Measurements from ENCODE around the gene LGALS14. TPM values are rescaled to one million over a fixed set of nuclear protein-coding genes. Genes with fewer than 3 reads are reported as not detected.

The LGALS14 gene
- total and polyA plus RNA-seq, 10 donors: not detected

DNA sequence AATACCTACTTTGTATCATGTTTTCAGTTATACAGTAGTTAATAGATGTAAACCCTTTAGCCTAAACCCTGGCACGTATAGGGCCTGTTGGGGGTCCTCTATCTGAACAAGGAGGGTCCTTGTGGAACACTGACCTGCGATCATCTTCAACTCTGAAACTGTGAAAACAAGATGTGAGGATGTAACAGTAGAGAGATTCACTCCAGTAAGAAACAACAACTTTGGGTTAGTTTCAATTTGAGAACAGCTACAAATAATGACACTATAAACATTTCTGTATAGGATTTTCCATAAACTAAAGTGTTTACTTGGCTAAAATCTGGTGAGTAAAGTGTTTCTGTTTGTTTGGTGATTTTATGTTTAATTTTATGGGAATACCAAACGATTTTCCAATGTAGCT lies 31.4 kb downstream of the LGALS14 start:
- intact Hi-C loops (cut with DNase I; ENCODE audit: low total_unique reads): no loop called here
- WGBS, 5 donors: 42 to 76% (median 49%) methylated on average over 3 of the region's 3 CpGs
- no peaks in the 10 kb centered on the region for H3K9me3 ChIP-seq
- no peaks in the 10 kb centered on the region for H3K36me3 ChIP-seq
- H3K4me1 ChIP-seq: no peaks in the 10 kb centered on the region
- no peak overlapping the region for H3K27ac ChIP-seq
- TF ChIP-seq POLR2A (IDR thresholded peaks at IDR 0.05): no peak
- TF ChIP-seq, protein P1, sequence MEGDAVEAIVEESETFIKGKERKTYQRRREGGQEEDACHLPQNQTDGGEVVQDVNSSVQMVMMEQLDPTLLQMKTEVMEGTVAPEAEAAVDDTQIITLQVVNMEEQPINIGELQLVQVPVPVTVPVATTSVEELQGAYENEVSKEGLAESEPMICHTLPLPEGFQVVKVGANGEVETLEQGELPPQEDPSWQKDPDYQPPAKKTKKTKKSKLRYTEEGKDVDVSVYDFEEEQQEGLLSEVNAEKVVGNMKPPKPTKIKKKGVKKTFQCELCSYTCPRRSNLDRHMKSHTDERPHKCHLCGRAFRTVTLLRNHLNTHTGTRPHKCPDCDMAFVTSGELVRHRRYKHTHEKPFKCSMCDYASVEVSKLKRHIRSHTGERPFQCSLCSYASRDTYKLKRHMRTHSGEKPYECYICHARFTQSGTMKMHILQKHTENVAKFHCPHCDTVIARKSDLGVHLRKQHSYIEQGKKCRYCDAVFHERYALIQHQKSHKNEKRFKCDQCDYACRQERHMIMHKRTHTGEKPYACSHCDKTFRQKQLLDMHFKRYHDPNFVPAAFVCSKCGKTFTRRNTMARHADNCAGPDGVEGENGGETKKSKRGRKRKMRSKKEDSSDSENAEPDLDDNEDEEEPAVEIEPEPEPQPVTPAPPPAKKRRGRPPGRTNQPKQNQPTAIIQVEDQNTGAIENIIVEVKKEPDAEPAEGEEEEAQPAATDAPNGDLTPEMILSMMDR (IDR thresholded peaks at IDR 0.05 in 8 of 11, conservative IDR thresholded peaks at IDR 0.05 in 3 of 11): no peak
- TF ChIP-seq POLR2AphosphoS5 (IDR thresholded peaks at IDR 0.05): no peak
- peaks cover 0 to 10% (median 0%) of the 10 kb centered on the region in 7 donors for H3K27me3 ChIP-seq (replicated peaks in 1 of 7)
- DNase-seq: no peak
- no peak overlapping the region for H3K4me3 ChIP-seq

DNA sequence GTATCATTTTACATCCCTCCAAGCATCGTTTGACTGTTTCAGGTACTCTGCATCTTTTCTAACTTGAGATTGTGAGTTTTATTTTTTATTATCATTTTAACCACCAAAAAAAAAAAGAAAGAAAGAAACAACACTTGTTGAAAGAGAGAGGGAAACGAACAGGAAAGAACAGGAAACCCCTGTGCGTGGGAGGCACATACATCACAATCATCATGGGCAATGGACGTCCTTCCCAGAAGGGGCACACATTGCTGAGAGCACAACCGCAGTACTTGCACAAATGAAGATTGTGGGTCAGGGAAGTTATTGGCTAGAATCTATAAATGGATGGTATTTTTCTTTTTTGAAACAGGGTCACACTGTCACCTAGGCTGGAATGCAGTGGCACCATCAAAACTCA lies 31.8 kb downstream of the LGALS14 start:
- no peak overlapping the region for H3K27ac ChIP-seq
- intact Hi-C loops (cut with DNase I; ENCODE audit: low total_unique reads): no loop called here
- no peak for DNase-seq
- H3K9me3 ChIP-seq: no peaks in the 10 kb centered on the region
- H3K36me3 ChIP-seq: no peaks in the 10 kb centered on the region
- no peak overlapping the region for H3K4me3 ChIP-seq
- H3K4me1 ChIP-seq: no peaks in the 10 kb centered on the region
- H3K27me3 ChIP-seq (replicated peaks in 1 of 7): peaks cover 0 to 9% (median 0%) of the 10 kb centered on the region in 7 donors
- TF ChIP-seq, protein P1 (IDR thresholded peaks at IDR 0.05 in 8 of 11, conservative IDR thresholded peaks at IDR 0.05 in 3 of 11): no peak
- no peak for TF ChIP-seq POLR2AphosphoS5 (IDR thresholded peaks at IDR 0.05)
- no peak for TF ChIP-seq POLR2A (IDR thresholded peaks at IDR 0.05)
- WGBS, 5 donors: 42 to 60% (median 48%) methylated on average over 5 of the region's 5 CpGs

DNA sequence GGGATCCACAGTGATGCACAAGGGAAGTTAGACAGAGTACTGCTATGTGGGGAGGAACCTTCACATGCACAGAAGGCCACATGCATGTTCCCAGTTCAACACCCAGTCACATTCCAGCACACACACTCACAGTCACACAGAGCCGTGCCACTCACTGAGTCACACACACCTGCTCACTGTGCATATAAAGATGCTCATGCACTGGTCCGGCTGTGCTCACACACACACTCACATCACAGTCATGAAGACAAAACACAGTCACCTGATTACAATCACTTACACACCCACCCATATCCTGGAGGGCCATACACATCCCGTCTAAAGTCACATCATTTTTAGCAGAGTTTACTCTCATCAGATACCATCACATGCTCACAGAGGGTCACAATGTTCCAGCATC lies 33.1 kb downstream of the LGALS14 start:
- Histone ChIP-seq H3K9me3 (no peaks in the 10 kb centered on the region), H3K27ac (no peak overlapping the region), H3K4me1 (no peaks in the 10 kb centered on the region), H3K36me3 (no peaks in the 10 kb centered on the region), H3K27me3 (replicated peaks in 1 of 7) (peaks cover 0 to 9% (median 0%) of the 10 kb centered on the region in 7 donors), H3K4me3 (no peak overlapping the region)
- intact Hi-C loops (cut with DNase I; ENCODE audit: low total_unique reads): no loop called here
- DNase-seq: no peak
- WGBS, 5 donors: 66 to 80% (median 72%) methylated on average over 3 of the region's 3 CpGs
- TF ChIP-seq POLR2A (IDR thresholded peaks at IDR 0.05) (no peak), POLR2AphosphoS5 (IDR thresholded peaks at IDR 0.05) (no peak)
- TF ChIP-seq, protein P1 (IDR thresholded peaks at IDR 0.05 in 8 of 11, conservative IDR thresholded peaks at IDR 0.05 in 3 of 11): no peak

DNA sequence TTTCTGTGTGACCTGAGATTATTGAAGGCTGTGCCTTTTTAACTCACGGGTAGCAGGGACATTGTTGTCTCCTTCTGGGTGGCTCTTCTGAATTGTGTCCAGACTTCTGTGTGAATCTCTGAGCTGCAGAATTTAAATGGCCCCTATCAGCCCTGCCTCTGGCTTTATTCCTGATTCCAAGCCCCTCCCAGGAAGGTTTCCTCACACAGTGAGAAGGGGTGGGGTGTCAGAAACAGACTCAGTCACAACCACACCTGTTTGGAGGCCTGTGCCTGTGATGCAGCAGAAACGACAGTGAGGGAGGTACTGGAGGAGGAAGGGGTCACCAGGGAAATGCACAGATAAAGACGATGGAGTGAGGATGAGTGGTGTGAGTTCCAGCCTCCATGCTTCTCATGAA lies 33.6 kb downstream of the LGALS14 start, which contains the start of gene CLC:
Gene CLC (minus strand): TSS at position 139 of the 400 bp plus-strand sequence. CDS start 77 bp downstream, at position 62.
- 38 to 67% (median 50%) methylated on average over 3 of the region's 3 CpGs for WGBS, 5 donors
- H3K4me1 ChIP-seq: no peaks in the 10 kb centered on the region
- H3K27me3 ChIP-seq (replicated peaks in 1 of 7): peaks cover 0 to 10% (median 0%) of the 10 kb centered on the region in 7 donors
- no peak for TF ChIP-seq POLR2A (IDR thresholded peaks at IDR 0.05)
- no peak for TF ChIP-seq POLR2AphosphoS5 (IDR thresholded peaks at IDR 0.05)
- TF ChIP-seq, protein P1 (IDR thresholded peaks at IDR 0.05 in 8 of 11, conservative IDR thresholded peaks at IDR 0.05 in 3 of 11): no peak
- no peak within 1 kb of the TSS for H3K4me3 ChIP-seq
- intact Hi-C loops (cut with DNase I; ENCODE audit: low total_unique reads): no loop called here
- H3K36me3 ChIP-seq: no peaks in the 10 kb centered on the region
- no peak for DNase-seq
- no peaks in the 10 kb centered on the region for H3K9me3 ChIP-seq
- no peak within 1 kb of the TSS for H3K27ac ChIP-seq

Data from spleen (tissue), 11 donors.